Measurements from ENCODE around the gene HTD2.

DNA sequence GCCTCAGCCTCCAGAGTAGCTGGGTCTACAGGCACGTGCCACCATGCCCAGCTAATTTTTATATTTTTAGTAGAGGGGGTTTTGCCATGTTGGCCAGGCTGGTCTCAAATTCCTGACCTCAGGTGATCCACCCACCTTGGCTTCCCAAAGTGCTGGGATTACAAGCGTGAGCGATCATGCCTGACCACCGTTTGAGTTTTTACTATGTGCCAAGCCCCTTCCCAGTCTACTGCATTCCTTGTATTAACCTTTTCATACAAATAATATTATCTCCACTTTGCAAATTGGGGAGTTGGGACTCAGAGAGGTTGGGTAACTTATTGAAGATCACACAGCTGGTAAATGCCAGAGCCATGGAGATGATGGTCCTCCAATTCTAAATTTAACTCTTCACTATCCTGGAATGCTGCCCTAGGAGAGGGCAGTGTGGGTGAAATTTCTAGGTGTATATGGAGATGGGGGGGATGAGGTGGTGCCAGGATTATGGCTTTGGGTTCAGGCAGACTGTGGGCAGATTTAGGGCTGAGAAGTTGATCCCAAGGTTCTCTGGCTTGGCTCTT, 25.4 kb downstream of the HTD2 start:
- TF ChIP-seq, protein P1, sequence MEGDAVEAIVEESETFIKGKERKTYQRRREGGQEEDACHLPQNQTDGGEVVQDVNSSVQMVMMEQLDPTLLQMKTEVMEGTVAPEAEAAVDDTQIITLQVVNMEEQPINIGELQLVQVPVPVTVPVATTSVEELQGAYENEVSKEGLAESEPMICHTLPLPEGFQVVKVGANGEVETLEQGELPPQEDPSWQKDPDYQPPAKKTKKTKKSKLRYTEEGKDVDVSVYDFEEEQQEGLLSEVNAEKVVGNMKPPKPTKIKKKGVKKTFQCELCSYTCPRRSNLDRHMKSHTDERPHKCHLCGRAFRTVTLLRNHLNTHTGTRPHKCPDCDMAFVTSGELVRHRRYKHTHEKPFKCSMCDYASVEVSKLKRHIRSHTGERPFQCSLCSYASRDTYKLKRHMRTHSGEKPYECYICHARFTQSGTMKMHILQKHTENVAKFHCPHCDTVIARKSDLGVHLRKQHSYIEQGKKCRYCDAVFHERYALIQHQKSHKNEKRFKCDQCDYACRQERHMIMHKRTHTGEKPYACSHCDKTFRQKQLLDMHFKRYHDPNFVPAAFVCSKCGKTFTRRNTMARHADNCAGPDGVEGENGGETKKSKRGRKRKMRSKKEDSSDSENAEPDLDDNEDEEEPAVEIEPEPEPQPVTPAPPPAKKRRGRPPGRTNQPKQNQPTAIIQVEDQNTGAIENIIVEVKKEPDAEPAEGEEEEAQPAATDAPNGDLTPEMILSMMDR (IDR thresholded peaks at IDR 0.05): no peak
- no peak for TF ChIP-seq POLR2A (IDR thresholded peaks at IDR 0.05)
- TF ChIP-seq EP300 (IDR thresholded peaks at IDR 0.05): no peak
